GM21576 (cell line): ENCODE data around the gene ADAMTSL5.
"Not testable (repeated sequence)": the region's sequence is repeated elsewhere in the genome, so short reads cannot be mapped to it uniquely, and the experiment has no call there.

ENCODE experiments used
- ATAC-seq: cut with Tn5 transposase; IDR thresholded peaks from one replicate; pipeline ENCODE4 v1.9.1; 2021; ENCODE audit warnings: mild to moderate bottlenecking, moderate library complexity; ENCODE audit not compliant: unreplicated experiment

Gene ADAMTSL5, protein sequence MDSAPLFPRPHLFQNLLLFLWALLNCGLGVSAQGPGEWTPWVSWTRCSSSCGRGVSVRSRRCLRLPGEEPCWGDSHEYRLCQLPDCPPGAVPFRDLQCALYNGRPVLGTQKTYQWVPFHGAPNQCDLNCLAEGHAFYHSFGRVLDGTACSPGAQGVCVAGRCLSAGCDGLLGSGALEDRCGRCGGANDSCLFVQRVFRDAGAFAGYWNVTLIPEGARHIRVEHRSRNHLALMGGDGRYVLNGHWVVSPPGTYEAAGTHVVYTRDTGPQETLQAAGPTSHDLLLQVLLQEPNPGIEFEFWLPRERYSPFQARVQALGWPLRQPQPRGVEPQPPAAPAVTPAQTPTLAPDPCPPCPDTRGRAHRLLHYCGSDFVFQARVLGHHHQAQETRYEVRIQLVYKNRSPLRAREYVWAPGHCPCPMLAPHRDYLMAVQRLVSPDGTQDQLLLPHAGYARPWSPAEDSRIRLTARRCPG

DNA sequence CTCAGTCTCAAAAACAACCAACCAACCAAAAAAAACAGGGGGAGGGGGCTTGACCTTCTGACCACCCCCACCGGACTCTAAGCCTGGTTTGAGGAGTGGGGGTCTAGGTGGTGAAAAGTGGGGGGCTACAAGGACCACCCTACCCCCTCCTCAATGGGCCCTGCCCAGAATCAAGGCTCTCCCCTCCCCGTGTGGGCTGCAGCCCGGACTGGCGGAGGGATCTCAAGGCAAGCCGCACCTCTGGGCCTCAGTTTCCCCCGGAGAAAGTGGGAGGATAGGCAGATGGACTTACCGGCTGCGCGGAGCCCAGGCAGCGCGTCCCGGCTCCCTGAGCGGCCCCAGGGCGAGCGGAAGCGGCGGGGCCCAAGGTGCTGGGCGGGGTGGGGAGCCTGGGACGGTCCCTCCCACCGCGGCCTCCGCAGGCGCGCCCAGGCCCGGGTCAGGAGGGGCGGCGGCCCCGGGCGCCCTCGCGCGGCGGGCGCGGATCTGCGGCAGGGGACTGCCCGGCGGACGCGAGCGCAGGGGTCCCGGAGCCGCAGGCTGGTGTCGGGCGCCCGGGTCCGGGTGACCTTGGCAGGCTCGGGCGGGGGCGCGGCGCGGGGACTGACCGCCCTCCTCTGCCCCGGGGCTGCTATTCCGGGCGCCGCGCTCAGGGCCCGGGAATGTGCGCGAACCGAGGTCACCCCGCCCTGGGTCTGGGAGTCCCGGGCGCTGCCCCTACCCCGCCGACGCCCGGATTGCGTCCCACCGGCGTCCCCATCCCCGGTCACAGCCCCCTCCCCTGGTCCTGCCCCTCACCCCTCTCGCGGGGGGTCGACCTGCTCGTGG lies at the start of gene ADAMTSL5:
Gene ADAMTSL5 (minus strand): TSS at position 349 of the 828 bp plus-strand sequence. CDS start 2,076 bp downstream, outside the sequence.
- ATAC-seq = no peak

DNA sequence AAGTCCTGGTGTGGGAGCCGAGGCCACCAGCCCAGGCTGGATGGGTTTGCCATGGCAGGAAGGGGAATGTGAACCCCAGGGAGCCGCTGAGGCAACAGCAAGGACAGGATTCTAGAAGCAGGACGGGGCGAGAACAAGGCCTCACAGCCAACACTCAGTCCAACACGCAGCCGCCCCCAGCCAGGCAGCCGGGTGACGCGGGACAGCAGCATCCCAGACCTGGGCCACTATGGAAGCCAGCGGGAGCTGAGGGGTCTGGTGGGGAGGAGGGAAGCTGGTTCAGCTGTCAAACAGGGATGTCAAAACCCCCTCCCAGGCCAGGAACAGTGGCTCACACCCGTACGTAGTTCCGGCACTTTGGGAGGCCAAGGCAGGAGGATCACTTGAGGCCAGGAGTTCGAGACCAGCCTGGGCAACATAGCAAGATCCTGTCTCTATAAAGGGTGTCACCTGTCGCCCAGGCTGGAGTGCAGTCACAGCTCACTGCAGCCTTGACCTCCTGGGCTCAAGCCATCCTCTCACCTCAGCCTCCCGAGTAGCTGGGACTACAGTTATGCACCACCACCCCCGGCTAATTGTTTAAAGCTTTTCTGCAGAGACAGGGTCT lies 48.5 kb upstream of the ADAMTSL5 start:
- no peak for ATAC-seq

DNA sequence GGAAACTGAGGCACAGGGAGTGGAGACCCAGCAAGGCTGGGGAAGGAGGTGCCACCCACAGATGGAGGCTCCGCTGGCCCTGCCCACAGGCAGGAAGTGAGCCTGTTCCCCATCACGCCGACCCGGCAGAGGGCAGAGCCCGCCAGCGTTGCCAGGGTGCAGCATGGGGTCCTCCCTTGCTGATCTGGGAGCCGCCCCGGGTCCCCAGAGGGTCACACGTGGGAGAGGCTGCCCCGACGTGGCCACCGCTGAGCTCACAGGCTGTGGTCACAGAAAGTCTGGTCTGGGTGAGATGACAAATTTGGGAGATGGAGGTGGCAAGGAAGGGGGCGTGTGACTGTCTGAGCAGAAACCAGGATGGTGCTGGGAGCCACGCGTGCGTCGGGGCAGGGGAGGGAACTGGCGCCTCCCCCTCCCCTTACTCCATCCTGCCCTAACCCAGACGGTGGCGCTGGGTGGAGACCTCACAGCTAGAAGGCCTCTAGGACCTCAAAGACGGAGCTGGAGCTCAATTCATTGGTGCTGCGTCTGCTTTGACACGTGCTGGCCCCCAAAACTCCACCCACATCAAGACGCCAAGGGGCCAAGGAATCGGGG lies 47.6 kb upstream of the ADAMTSL5 start:
- no peak for ATAC-seq

DNA sequence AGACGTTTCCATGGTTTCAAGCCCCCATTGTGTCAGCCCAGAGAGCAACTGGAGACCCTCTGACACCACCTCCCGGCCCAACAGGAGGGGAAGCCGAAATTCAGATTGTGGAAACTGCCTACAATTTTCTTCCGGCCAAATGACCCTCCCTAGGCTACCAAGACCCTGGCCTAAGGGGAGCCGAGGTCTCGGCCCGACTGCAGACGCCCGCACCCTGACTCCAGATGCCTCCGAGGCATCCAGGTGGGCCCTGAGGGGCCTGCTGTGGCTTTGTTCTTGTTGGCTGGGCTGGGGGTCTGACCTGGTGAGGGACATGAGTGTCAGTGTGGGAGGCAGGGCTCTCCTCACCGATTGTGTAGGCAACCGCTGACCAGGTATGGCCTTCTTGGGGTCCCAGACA lies 45.7 kb upstream of the ADAMTSL5 start:
- ATAC-seq = no peak

DNA sequence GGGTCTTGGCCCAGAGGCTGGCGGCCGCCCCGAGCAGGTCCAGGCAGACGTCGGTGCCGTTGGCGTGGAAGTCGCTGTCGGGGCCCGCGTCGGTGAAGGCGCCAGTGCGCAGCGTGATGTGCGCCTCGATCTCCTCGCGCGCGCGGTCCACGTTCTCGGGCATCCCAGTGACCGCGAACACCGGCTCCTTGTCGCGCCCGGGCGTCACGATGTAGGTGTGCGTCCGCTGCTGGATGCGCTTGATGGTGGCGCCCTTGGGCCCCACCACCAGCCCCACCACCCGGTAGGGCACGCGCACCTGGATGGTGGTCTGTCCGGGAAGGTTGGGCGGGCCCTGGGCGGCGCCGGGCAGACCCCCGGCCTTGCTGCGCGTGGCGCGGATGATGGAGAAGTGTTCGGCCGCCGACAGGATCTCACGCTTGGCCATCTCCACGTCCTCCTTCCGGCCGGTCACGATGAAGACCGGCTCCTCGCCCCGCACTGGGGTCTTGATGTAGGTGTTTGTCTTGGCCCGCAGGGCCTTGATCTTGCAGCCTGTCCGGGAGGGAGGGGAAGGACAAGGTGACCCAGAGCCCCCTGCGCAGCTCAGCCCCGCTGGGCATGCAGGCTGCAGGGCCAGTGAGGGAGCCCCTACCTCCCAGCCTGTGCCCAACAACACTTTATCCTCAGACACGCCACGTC lies 43.7 kb upstream of the ADAMTSL5 start:
- ATAC-seq = no peak

DNA sequence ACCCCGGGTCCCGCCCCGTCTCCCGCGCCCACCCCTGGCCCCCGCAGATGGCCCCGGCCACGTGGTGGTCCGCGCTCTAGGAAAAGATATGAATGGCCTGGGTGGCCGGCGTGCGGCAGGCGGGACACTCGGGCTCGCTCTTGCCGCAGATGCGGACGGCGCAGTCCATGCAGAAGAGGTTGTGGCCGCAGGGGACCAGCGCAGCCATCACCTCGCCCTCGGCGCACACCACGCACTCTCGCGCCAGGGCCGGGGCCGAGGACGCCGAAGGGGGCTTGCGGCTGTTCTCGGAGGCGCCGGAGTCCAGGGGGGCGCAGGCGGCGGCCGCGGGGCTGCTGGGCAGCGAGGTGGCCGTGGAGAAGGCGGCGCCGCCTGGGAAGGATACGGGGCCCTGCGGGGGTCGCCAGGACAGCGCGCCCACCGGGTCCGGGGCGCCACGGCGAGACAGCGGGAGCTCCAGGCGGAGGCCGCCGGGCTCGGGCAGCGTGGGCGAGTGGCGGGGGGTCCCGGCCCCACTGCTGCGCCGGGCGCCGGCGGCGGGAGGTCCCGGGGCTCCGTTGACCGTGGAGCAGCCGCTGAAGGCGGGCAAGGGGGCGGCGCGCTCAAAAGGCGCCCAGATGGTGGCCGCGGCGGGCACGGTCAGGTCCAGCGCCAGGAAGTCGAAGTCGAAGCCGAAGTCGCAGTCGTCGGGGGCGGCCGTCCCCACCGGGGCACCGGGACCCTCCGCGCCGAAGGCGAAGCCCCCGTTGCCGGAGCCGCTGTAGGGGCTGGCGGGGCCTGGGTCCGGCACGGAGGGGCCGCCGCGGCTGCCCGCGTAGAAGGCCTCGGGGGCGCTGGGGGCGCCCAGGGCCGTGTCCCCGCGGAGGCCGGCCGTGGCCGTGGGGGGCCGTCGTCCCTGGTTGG lies 42.9 kb upstream of the ADAMTSL5 start:
- ATAC-seq = no peak

DNA sequence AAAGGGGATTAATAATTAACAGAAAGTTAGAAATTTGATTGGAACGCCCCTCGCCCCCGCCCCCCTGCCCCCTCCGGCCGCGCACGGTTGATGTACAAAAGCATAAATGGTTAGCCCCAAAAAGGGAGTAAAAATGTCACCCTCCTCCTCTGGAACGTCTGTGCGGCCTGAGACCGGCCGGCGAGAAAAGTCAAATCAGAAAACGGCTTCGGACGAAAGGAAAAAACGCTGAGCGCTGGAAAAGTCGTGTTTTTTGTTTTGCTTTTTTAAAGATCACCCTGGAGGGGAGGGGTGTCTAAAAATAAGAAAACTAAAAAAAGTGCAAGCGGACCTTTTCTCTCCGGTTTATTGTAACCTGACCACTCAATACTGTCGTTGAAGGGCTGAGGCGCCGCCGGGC lies 42.1 kb upstream of the ADAMTSL5 start:
- no peak for ATAC-seq

DNA sequence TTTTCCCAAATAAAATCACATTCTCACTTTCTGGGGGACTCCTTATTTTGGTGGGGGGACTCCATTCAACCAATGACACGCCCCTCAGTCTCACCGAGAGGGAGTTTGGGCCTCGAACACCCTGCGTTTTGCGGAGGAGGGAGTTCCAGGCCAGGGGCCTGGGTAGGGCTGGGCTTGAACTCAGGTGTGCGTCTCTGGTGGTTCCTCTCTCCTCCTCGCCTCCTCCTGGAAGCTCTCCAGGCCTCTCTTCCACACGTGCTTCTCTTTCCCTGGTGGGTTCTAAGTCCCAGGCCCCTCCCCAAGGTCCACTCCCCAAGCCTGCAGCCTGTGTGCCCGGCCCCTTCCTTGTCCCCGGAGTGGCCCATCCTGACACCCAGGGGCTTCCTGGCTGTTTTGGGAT lies 40.6 kb upstream of the ADAMTSL5 start:
- no peak for ATAC-seq

DNA sequence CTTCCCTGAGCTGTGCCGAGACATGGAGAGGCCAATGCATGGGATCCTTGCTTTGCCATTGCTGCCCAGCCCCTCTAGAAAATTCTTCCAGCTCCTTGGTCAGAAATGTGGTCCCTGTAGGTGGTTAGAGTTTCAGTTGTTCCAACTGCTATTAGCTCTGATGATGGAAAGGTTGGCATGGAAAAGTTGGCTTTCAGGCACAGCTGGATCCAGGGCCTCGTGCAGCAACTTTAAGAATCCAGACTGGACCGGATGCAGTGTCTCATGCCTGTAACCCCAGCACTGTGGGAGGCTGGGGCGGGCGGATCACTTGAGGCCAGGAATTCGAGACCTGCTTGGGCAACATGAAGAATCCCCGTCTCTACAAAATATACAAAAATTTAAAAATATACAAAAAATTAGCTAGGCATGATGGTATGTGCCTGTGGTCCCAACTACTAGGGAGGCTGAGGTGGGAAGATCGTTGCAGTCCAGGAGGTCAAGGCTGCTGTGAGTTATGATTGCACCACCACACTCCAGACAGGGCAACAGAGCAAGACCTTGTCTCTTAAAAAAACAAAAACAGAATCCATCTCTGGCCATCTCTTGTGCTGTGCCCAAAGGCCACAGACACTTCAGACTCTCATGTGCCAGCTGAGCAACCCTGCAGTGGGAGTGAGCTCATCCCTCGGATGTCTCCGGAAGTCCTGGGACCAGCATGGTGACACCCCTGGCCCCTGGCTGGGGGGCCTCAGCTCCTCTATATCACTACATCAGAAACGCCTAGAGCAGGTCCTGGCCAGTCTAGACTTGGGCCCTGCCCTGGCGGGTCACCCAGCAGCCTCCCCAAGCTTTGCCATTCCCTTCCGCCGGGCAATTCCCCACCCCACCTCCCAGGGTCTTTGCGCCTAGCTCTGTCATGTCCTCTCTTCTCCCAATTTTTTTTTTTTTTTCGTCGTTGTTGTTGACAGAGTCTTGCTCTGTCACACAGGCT lies 38.5 kb upstream of the ADAMTSL5 start:
- ATAC-seq = no peak

DNA sequence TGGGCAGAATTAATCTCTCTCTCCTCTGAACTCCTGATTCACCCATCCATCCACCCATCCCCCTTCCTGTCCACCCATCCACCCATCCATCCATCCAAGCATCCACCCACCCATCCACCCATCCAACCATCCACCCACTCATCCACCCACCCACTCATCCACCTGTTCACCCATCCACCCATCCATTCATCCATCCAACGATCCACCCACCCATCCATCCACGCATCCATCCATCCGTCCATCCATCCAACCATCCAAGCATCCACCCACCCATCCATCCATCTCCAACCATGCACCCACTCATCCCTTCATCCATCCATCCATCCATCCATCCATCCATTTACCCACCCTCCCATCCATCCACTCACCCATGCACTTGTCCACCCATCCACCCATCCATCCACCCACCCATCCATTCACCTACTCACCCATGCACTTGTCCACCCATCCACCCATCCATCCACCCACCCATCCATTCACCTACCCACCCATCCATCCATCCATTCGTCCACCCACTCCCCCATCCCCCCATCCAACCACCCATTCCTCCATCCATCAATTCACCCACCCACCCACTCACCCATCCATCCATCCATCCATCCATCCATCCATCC lies 36.6 kb upstream of the ADAMTSL5 start:
- no peak for ATAC-seq

DNA sequence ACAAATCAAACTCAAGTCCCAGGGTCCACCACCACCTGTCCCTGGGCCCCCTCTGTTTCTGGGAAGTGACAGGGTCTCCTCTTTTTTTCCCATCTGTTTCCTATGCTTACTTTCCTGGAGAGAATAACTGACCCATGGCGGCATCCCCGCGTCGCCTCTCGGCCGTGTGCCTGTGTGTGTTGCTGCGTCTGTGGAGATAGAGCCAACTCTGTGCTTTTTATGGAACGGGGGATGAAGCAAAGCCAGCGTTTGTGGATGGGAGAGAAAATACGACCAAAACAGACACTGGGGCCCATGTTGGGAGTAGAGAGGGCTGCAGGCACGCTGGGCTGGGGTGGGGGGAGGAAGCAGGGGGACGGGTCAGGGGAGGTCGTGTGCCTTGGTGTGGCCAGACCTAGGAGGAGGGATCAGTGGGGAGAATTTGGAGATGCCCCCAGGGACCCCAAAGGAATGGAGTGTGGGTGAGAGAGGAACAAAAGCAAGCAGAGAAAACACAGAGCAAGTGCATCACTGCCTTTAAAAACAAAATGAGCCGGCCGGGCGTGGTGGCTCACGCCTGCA lies 27.6 kb upstream of the ADAMTSL5 start:
- no peak for ATAC-seq

DNA sequence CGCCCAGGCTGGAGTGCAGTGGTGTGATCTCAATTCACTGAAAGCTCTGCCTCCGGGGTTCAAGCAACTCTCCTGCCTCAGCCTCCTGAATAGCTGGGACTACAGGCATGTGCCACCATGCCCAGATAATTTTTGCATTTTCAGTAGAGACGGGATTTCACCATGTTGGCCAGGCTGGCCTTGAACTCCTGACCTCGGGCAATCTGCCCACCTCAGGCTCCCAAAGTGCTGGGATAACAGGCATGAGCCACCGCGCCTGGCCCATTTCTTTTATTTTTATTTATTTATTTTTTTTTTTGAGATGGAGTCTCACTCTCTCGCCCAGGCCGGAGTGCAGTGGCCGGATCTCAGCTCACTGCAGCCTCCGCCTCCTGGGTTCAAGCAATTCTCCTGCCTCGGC lies 26.9 kb upstream of the ADAMTSL5 start:
- ATAC-seq = not testable (repeated sequence)

DNA sequence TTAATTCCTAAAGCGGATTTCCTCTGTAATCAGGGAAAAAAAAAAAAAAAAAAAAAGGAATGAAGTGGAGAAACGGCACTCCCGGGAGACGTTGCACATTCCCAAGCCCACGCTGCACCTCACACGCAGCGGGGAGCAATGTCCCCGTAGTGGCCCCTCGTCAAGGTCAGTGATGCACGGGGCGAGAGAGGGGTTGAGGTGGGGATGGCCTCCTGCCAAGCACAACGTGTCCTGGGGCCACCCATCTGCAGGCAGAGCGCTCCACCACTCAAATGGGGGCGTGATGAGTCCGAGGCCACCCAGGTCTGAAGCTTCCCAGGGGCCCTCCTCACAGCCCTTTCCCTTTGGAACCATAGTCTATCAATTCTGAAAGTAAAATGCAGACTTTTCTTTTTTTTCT lies 26.2 kb upstream of the ADAMTSL5 start:
- no peak for ATAC-seq

DNA sequence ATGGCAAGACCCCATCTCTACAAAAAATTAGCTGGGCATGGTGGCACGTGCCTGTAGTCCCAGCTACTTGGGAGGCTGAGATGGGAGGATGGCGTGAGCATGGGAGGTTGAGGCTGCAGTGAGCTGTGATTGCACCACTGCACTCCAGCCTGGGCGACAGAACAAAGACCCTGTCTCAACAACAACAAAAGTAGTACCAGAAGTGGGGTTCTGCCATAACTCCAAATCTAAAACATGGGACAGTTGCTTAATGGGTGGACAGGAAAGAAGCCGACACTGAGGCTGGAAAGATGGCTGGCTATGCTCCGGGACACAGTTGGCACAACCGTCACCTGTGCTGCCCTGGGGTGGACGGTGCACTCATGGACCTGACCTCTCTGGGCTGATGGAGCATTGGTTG lies 22.9 kb upstream of the ADAMTSL5 start:
- ATAC-seq = not testable (repeated sequence)

DNA sequence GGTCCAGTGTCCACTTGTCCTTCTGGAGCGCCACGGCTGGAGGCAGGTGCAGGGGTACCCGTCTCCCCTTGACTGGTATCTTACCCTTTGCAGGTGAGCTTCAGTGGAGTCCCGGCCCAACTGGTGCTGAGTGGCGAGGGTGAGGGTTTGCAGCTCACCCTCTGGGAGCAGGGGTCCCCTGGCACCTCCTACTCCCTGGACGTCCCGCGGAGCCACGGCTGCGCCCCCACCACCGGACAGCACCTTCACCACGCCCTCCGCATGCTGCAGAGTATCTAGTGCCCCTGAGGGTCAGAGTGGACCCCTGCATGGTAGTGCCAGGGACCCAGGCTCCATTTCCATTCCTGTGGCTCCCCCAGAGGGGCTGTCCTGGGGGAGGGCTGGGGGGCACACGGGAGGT lies 22.2 kb upstream of the ADAMTSL5 start:
- no peak for ATAC-seq

DNA sequence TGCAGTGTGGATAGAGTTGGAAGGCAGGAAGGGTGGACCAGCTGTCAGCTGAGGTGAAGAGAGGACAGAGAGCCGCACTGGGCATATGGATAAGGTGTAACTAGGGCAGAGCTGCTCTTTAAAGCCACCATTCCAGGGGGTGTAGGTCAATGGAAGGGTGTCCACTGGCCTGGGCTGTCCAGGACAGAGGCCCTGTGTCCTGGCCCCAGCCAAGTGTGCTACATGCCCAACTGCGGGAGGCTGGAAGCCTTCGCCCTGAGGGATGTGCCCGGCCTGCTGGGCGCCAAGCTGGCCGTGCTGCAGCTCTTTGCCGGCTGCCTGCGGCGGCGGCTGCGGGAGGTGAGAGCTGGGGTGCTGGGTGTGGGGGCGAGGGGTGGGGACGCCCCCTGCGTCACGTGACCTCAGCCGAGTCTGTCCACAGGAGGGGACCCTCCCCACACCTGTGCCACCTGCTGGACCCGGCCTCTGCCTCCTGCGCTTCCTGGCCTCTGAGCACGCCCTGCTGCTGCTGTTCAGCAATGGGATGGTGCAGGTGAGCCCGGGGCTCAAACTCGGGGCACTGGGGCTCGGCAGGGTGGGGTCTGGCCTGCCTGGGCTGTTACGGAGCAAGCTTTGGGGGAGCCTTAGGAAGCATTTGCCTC lies 20.8 kb upstream of the ADAMTSL5 start:
- ATAC-seq = no peak

DNA sequence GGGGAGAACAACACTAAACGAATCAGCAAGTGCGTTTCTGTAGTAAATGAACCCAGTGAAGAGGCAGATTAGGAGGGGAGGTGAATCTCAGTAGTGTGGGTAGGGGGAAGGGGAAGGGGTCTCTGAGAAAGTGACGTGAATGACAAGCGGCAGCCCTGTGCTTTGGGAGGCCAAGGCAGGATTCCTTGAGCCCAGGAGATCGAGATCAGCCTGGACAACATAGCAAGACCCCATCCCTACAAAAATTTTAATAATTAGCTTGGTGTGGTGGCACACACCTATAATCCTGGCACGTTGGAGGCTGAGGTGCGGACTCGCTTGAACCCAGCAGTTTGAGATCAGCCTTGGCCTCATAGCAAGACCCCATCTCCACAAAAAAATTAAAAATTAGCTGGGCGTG lies 19.2 kb upstream of the ADAMTSL5 start:
- ATAC-seq = no peak
